HepG2 (cell line): Measurements from ENCODE around the gene OR7A10. TPM values are rescaled to one million over a fixed set of nuclear protein-coding genes. Genes with fewer than 3 reads are reported as not detected.

ENCODE experiments used
- ATAC-seq: fragments of 200-7000 bp; cut with Tn5 transposase; 3 replicates; pipeline ENCODE4 v1.9.1; 2020; ENCODE audit warnings: mild to moderate bottlenecking, moderate library complexity
- BruUV-seq: library from RNA; stranded (reverse); fragments of 400-500 nt; replicated peaks from 2 replicates; lab custom pipeline; 2021; lab: Mats Ljungman, UMichigan
- CTCF ChIA-PET: fragments of 300-600 bp; formaldehyde crosslinking; extraction: SDS; loops from one replicate; lab custom pipeline; 2021; ENCODE audit warnings: low total read pairs, inconsistent platforms, low intra/inter-chr PET ratio; lab: Yijun Ruan, JAX
- POLR2A ChIA-PET: fragments of 350-600 bp; sonication (Branson Sonifier 250); formaldehyde crosslinking; loops from one replicate; lab custom pipeline; 2020; ENCODE audit warnings: antibody characterized with exemption, inconsistent platforms; lab: Yijun Ruan, JAX
- DNase-seq: peaks from one replicate; pipeline ENCODE4 v3.0.0-alpha.2; 2015; ENCODE audit warnings: low spot score
- FAIRE-seq: peaks from 3 replicates; lab custom pipeline; 2011; peaks lifted over from hg19 to GRCh38; lab: Jason Lieb, UNC
- H2AFZ ChIP-seq: one replicate; pipeline ENCODE4 v1.6.1; 2011; ENCODE audit warnings: low read length, inconsistent platforms
- H3K27ac ChIP-seq: fragments of 300-600 bp; 3 replicates; pipeline ENCODE4 v1.8.0; 2011; ENCODE audit warnings: mixed run types, mild to moderate bottlenecking, mixed read lengths, low read length, inconsistent platforms; ENCODE audit not compliant: insufficient read depth; ENCODE audit errors: extremely low read length
- H3K27me3 ChIP-seq, 2 experiments: fragments of 200-600 bp in 1 of 2; 2 replicates in 1 of 2; 3 replicates in 1 of 2; pipeline versions ENCODE4 v1.6.0 to v1.8.0; 2011; ENCODE audit warnings: low read length in 2 of 2, mild to moderate bottlenecking in 2 of 2, moderate library complexity in 2 of 2, inconsistent platforms in 1 of 2; ENCODE audit not compliant: insufficient read depth in 2 of 2, control insufficient read depth in 1 of 2
- H3K36me3 ChIP-seq, 2 experiments: fragments of 200-600 bp in 1 of 2; replicated peaks in 1 of 2; 2 replicates in 1 of 2; 3 replicates in 1 of 2; pipeline versions ENCODE4 v1.5.1 to v1.8.0; 2011; ENCODE audit warnings: low read length in 2 of 2, inconsistent platforms in 1 of 2; ENCODE audit not compliant: insufficient read depth in 2 of 2, control insufficient read depth in 1 of 2
- H3K4me1 ChIP-seq: 2 replicates; pipeline ENCODE4 v1.5.1; 2012; ENCODE audit warnings: low read length, inconsistent platforms; ENCODE audit not compliant: insufficient read depth
- H3K4me2 ChIP-seq: 2 replicates; pipeline ENCODE4 v1.6.0; 2011; ENCODE audit warnings: low read depth, low read length, inconsistent platforms
- H3K4me3 ChIP-seq, 3 experiments: fragments of 200-600 bp in 1 of 3; sonication (generic), shearing (Covaris generic) in 1 of 3; replicated peaks in 1 of 3; 2 replicates each; pipeline ENCODE4 v1.5.1; 2011 to 2016; ENCODE audit warnings: low read length in 3 of 3, inconsistent platforms in 2 of 3, low read depth in 2 of 3, mild to moderate bottlenecking in 2 of 3, control low read depth in 1 of 3, mixed read lengths in 1 of 3; ENCODE audit not compliant: insufficient read depth in 1 of 3
- H3K79me2 ChIP-seq: one replicate; pipeline ENCODE4 v1.6.1; 2011; ENCODE audit warnings: low read length, inconsistent platforms; ENCODE audit not compliant: insufficient read depth
- H3K9ac ChIP-seq: 2 replicates; pipeline ENCODE4 v1.6.0; 2011; ENCODE audit warnings: mild to moderate bottlenecking, low read depth, low read length, inconsistent platforms; ENCODE audit not compliant: insufficient read depth
- H3K9me3 ChIP-seq: 2 replicates; pipeline ENCODE4 v1.5.1; 2012; ENCODE audit warnings: mild to moderate bottlenecking, low read length
- H4K20me1 ChIP-seq: 2 replicates; pipeline ENCODE4 v1.6.0; 2011; ENCODE audit warnings: inconsistent platforms, mild to moderate bottlenecking, low read length, moderate library complexity; ENCODE audit not compliant: insufficient read depth
- ERF ChIP-seq: IDR thresholded peaks from 2 replicates; pipeline ENCODE4 v1.6.1; 2018; ENCODE audit warnings: missing biosample characterization, missing genetic modification reagents
- HDAC6 ChIP-seq: fragments of 200-600 bp; sonication (generic); IDR thresholded peaks from 2 replicates; pipeline ENCODE4 v1.7.0; 2017; ENCODE audit warnings: mild to moderate bottlenecking, antibody characterized with exemption, low read length, low read depth
- MIXL1 ChIP-seq: IDR thresholded peaks from 2 replicates; pipeline ENCODE4 v1.6.1; 2016
- MNT ChIP-seq: fragments of 450-650 bp; IDR thresholded peaks from 2 replicates; pipeline ENCODE4 v1.6.1; 2016
- NFYB ChIP-seq: sonication (generic); formaldehyde crosslinking; IDR thresholded peaks from 2 replicates; pipeline ENCODE4 v1.4.0; 2020; ENCODE audit warnings: missing genetic modification reagents
- SNRNP70 ChIP-seq: fragments of 200-400 bp; formaldehyde crosslinking; IDR thresholded peaks from 2 replicates; pipeline ENCODE4 v1.6.1; 2017; ENCODE audit warnings: mild to moderate bottlenecking, low read depth, low read length, moderate library complexity
- SP2 ChIP-seq: sonication (generic); formaldehyde crosslinking; IDR thresholded peaks from 2 replicates; pipeline ENCODE4 v1.5.1; 2020; ENCODE audit warnings: mild to moderate bottlenecking, missing genetic modification reagents
- SRF ChIP-seq: IDR thresholded peaks from 2 replicates; pipeline ENCODE4 v1.6.1; 2011; ENCODE audit warnings: mild to moderate bottlenecking, low read depth, low read length, moderate library complexity
- TARDBP ChIP-seq: sonication (generic); formaldehyde crosslinking; IDR thresholded peaks from 2 replicates; pipeline ENCODE4 v1.8.0; 2022; ENCODE audit warnings: mild to moderate bottlenecking, missing genetic modification reagents
- ZBTB37 ChIP-seq: sonication (generic); formaldehyde crosslinking; IDR thresholded peaks from 2 replicates; pipeline ENCODE4 v1.4.0; 2020; ENCODE audit warnings: mild to moderate bottlenecking, missing genetic modification reagents
- ZNF276 ChIP-seq: sonication (generic); formaldehyde crosslinking; IDR thresholded peaks from 2 replicates; pipeline ENCODE4 v1.4.0; 2020; ENCODE audit warnings: mild to moderate bottlenecking, low read depth, missing genetic modification reagents
- whole genome bisulfite sequencing: methylation state at CpG from one replicate; pipeline ENCODE4 v1.1.6; 2017; ENCODE audit warnings: low lambda C conversion rate; 5-methylcytosine and 5-hydroxymethylcytosine counted together
- in situ Hi-C: cut with HindIII; loops from 2 replicates; pipeline ENCODE4 v1.10.0; 2017; ENCODE audit warnings: low pct_unique_long_range_greater_than_20kb; ENCODE audit not compliant: extremely low pct_ligation_motif_present
- intact Hi-C: fragments of 100-400 bp; cut with micrococcal nuclease; formaldehyde crosslinking; loops from one replicate; pipeline ENCODE4 v1.10.0; 2022; ENCODE audit not compliant: unreplicated experiment
- polyA plus RNA-seq, 8 experiments: library from polyadenylated mRNA; depleted of rRNA in 3 of 8; stranded (reverse) in 7 of 8; unstranded in 1 of 8; fragments of >200 nt; fragmentation: Illumina TruSeq in 4 of 8; extraction: Trizol in 4 of 8; gene quantifications; 2 replicates each; pipeline versions ENCODE4 v1.2.1 to v1.2.3, GENCODE V29; 2011 to 2016; ENCODE audit warnings: low read depth in 4 of 8, missing spikeins in 1 of 8, mixed read lengths in 1 of 8; ENCODE audit not compliant: insufficient read depth in 1 of 8
- total RNA-seq, 5 experiments: library from RNA; depleted of rRNA; stranded (reverse); fragments of >200 nt; fragmentation: Illumina TruSeq; extraction: Trizol; gene quantifications; 2 replicates each; pipeline ENCODE4 v1.2.3, GENCODE V29; 2016; ENCODE audit warnings: low read depth in 1 of 5

Gene OR7A10
- total and polyA plus RNA-seq, 2 of the 13 experiments (the other 11 are each of a cell fraction or from before 2014, with no cell fraction given) = not detected

- Histone ChIP-seq H4K20me1 (no peaks in the 10 kb centered on the region), H2AFZ (no peak overlapping the region)
- POLR2A ChIA-PET = no interaction called here
These were observed 31.7 kb downstream of the OR7A10 start for GRCh38 chr19:14817052-14817451.

More at GRCh38 chr19:14817052-14817451, 31.7 kb downstream of the OR7A10 start:
- no peak for DNase-seq
- Histone ChIP-seq H3K9ac (no peak overlapping the region), H3K36me3 (no peaks in the 10 kb centered on the region), H3K4me3 (no peak overlapping the region), H3K4me1 (no peaks in the 10 kb centered on the region), H3K4me2 (no peak overlapping the region), H3K27ac (no peak overlapping the region), H3K9me3 (no peaks in the 10 kb centered on the region), H3K27me3 (no peaks in the 10 kb centered on the region), H3K79me2 (no peaks in the 10 kb centered on the region)
- CTCF ChIA-PET = no interaction called here
- WGBS = 14% methylated on average over 3 of the region's 3 CpGs
- intact Hi-C loops (no loop called here), in situ Hi-C loops (no loop called here)
- BruUV-seq = no TSS peak
- ATAC-seq = no peak
- TF ChIP-seq MNT (no peak), ZNF276 (CRISPR knock-in tag) (no peak), NFYB (no peak), HDAC6 (no peak), ERF (no peak), MIXL1 (no peak), SRF (no peak), SNRNP70 (no peak), TARDBP (CRISPR knock-in tag) (no peak), ZBTB37 (no peak), SP2 (CRISPR knock-in tag) (no peak)
- no peak for FAIRE-seq
